ENCODE measurements around the gene PHF21A.
"Not testable (repeated sequence)": the region's sequence is repeated elsewhere in the genome, so short reads cannot be mapped to it uniquely, and the experiment has no call there.

PHF21A gene

DNA sequence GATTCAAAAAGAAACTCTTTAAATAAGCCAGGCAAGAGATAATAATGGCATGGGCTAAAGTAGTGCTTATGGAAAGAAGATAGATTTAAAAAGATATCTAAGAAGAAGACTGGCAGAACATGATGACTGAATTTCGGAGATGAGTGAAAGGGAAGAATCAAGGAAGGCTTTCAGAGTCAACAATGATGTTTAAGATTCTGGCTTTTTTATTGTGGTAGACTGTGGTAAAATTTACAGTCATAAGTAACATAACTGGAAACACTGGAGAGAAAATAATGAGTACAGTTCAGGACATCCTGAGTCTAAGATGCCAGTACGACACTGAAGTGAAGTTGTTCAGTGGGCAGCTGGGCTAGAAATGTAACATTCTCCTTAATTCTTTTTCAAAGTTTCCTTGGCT is 85.2 kb downstream of the PHF21A start:
- no peak for DNase-seq (ENCODE audit: low read depth, low spot score)

DNA sequence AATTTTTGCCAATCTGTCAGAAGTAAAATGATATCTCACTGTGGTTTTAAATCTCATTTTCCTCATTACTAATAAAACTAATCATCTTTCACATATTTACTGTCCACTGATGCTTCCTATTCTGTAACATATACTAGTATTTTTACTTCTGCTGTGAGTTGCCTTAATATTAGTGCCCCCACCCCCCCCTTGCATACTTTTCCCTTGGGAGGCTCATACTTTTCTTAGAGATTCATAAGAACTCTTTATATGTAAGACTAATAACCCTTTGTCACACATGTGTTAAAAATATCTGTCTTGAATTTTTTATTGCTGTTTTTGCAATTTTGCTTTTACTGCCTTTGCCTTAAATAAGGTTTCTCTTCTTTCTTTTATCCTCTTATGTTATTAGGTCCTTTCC is 87.2 kb downstream of the PHF21A start:
- DNase-seq (ENCODE audit: low read depth, low spot score): no peak

DNA sequence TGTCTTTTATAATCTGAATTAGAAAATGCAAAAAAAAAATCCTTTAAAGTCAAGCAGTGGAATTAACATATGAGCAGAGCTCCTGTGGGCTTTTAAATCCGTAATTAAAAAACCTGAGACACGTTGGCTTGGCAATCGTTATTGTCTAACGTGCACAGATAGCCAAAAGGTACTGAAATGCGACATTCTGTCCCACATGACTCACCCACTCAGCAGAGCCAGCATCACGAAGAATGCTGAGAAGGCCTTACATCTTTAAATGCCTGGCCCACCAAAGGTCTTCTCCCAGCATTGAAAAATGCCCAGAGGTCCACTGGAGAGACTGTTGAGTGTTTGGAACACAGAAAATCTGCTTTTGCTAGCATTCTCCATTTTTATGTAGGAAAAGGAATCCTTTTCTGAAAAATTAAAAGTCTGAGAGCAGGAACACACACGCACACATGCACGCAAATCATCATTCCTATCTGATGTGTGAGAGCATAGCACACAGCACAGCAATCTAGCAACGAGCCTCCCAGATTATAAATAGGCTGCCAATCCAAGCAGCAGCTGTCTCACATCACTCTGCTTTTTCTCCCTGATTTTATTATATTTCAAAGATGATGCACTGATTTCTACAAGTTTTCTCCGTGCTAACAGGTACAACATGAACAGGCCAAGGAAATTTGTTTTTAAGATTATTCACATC is 94.5 kb downstream of the PHF21A start:
- peak; percentile 82 for DNase-seq (ENCODE audit: low read depth, low spot score)

DNA sequence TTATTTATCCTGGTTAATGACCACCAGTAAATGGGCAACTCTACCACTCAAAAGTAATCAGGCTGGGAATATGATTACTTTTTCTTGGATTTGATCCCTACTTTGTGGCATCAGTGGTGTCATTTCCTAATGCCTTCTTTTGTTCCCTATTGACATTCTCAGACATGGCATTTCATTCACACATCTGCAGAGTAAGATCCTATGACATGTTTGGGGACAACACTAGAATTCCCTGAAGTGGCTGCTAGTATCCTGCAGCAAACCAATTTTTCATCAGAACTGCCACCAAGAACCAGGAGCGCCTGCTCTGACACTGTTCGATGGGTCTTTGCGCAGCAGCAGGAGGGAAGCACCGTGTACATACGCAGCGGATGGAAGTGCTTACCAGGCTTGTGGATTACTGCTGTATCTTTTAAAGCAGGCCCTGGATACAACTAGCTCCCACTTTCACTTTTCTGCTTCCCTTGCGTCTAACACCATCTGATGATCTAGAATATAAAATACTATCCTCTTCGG is 101.1 kb downstream of the PHF21A start:
- DNase-seq (ENCODE audit: low read depth, low spot score): no peak

DNA sequence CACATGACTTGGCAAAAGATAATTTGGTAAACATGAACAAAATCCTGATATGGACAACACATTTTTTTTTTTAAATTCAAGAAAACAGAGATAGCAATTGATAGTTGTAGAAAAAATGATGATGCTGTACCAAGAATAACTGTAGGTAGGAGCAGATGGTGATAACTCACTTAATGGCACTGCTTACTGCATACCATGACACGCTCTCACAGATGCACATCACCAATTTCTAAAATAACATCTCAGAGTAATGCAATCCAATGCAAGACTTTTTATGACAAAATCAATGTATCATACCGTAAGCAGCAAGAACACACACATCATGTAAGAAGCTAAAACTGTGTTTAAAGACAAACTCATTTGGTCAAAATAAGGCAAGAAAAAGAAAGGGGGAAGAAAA is 102.6 kb downstream of the PHF21A start:
- no peak for DNase-seq (ENCODE audit: low read depth, low spot score)

DNA sequence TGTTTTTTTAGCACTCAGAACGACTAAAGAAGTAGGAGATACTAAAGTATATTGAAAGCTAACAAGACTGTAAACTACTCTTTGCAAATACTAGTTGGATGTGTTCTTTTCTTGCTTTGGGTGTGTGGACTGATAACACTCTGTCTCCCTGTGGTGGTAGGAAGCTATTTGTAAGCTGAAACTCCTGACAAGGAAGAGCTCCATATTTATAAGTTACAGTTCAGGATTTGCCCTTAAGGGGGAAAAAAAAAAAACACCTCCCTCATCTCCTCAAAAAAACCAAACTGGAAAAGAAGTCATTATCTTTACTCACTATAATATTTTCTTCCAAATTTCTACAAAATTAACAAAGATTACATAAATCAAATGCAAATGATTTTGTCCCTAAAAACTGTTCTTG is 103.9 kb downstream of the PHF21A start:
- DNase-seq (ENCODE audit: low read depth, low spot score): no peak

DNA sequence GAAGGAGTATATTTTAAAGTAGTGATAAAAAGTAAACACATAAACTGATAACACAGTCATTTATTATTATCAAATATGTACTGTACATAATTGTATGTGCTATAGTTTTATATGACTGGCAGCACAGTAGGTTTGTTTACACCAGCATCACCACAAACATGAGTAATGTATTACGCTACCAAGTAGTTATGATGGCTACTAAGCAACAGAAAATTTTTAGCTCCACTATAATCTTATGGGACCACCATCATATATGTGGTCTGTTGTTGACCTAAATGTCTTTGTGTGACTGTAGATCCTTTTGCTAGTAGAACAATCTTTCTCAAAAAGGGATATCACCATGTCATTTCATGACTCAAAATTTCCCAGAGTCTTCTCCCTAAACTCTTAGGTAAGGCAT is 105.3 kb downstream of the PHF21A start:
- no peak for DNase-seq (ENCODE audit: low read depth, low spot score)

DNA sequence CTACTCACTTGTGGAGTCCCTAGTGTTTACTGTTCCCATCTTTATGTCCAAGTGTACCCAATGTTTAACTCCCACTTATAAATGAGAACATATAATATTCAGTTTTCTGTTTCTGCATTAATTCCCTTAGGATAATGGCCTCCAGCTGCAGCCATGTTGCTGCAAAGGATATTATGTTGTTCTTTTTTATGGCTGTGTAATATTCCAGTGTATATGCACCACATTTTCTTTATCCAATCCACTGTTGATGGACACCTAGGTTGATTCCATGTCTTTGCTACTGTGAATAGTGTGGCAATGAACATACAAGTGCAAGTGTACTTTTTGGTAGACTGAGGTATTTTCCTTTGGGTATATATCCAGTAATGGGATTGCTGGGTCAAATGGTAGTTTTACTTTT is 107.1 kb downstream of the PHF21A start:
- not testable (repeated sequence) for DNase-seq (ENCODE audit: low read depth, low spot score)

DNA sequence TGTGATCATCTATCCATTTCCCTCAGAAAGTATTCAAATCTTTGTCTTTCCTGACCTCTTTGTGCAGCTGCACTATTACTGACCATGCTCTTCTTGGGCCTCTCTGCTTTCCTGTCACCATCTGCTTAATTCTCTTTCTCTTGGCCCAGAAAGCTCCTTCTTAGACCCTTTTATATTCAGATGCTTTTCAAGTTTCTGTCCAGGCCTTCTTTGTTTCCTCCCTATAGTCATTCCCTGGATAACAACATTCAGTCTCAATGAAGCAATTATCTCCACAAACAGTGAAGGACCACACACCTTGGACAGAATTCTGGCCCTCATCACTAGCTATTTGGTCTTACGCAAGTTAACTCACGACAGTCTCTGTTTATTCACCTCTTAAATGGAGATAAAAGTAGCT is 109.1 kb downstream of the PHF21A start:
- DNase-seq (ENCODE audit: low read depth, low spot score): no peak

DNA sequence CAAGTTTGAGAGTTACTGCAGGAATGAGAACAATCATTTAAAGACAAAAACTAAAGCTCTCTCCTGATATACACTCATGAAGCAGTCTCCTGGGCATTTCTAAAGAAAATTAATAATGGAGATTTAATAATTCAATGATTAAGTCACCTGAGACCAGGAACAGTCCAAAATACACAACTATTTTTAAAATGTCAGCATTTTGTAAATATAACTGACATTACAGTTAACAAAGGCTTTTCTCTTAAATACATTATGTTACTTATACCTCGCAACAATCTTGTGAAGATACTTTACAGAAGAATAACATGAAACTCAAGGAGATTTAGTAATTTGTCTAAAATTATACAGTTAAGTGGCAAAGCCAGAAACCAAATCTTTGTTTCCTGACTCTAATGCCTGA is 111.2 kb downstream of the PHF21A start:
- no peak for DNase-seq (ENCODE audit: low read depth, low spot score)

DNA sequence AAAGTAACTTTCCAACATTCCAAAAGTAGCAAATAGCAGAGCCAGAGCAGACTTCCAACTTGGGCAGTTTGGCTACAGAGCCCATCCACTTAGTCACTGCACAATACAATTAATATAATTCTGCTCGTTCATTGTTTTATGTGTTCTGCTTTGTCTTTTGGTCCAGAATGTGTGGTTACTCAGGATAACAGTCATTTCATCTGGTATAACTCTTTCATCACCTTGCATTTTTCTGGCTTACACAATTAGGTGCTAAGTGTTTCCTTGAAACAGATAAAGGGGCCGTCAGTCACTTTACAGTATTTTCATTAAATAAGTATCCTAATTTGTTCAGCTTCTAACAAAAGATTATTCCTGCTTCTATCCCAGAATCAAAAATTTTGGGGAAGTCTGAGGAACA is 111.6 kb downstream of the PHF21A start:
- DNase-seq (ENCODE audit: low read depth, low spot score): no peak

DNA sequence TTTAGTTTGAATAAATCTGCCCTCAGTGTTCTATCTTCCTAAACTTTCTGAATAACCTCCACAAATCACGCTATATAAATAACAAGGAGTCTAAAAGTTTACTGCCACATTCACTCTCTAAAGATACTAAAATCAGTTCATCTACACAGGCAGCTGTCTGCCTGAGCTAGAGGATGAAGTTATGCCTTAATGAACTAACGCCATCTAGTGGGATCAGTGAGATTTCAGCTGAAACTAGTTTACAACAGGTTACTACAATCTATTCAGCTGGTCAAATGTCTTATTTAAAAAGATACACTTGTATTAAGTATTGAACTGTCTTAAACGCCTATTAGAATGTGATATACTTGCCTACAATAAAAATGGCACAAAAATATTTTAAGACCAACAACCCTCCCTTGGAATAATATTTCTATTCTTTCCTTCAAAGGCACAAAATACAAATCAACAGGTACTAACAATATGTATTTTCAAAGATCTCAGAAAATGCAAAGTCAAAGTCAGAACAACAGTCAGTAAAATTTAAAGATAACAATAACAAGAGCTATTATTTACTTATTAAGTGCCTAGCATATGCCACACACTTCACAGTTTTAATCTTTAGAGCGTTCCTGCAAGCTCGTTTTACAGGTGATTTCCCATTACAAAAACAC is 114.7 kb downstream of the PHF21A start:
- peak; percentile 84 for DNase-seq (ENCODE audit: low read depth, low spot score)

DNA sequence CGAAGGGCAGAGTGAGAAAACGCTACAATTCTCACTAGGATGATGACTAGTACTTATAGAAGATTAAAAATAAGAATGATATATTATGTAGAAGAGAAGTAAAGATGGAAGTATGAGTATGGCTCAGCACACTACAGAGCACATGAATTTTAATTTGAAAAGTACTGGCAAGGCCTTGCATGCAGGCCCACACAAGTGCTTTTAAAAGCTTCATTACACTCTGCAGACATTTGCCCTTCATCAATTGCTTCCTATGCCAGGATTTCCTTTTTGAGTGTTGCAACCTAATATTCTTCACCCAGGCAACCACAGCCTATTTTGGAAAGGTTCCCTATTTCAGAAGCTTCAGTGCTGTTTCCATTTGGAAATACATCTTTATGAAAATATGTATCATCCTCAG is 117.7 kb downstream of the PHF21A start:
- no peak for DNase-seq (ENCODE audit: low read depth, low spot score)

DNA sequence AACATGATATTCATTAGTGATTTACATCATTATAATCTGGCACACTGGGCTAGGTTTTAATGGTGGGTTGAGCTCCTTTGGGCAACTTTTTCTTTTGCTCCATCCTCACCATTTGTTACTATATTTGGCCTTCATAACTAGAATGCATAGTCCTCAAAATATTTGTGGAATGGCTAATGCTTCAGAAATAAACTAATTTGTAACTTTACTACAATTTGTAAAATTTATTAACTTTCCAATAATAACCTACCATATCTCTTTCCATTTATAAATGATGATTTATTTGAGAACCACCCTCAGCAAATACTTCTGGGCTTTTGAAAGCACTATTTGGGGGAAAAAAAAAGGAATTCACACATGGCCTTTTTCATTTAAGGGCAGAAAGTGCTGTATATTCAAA is 119.1 kb downstream of the PHF21A start:
- no peak for DNase-seq (ENCODE audit: low read depth, low spot score)

DNA sequence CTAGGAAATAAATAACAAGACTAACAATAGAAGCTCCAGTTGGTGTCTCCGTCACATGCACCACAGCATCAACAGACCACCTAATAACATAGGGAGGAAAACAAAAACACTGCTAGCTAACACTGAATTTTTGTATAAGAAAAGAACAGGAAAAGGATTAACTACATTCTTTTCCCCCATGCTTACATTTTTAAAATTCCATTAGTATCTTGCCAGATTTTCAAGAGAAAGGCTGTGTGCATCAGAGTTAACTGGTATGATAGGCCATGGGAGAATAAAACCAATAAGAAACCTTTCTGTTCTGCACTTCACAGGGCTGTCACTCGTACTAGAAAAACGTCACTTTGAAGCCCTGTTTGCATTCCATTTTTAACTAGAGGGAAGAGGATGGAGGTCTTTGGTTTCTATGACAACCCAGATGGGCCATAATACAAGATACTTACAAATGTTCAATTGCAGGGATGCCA is 119.8 kb downstream of the PHF21A start:
- peak; percentile 83 for DNase-seq (ENCODE audit: low read depth, low spot score)

DNA sequence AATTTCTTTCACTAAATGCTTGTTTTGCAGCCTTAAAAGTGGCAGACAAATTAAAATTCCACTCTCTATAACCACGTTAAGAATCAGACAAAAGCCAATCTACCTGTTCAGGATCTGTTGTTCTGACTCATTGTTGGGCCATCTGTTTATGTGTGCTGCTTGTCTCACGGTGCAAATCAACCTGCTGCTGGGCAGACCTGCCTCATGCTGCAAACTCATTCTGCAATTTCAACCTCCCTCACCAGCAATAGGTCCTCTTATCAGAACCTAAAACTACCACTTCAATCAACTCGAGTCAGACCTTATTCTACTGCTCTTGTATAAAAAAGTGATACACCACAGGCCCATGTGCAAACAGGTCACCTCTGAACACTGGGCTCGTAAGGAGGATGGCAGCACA is 123.7 kb downstream of the PHF21A start:
- no peak for DNase-seq (ENCODE audit: low read depth, low spot score)

DNA sequence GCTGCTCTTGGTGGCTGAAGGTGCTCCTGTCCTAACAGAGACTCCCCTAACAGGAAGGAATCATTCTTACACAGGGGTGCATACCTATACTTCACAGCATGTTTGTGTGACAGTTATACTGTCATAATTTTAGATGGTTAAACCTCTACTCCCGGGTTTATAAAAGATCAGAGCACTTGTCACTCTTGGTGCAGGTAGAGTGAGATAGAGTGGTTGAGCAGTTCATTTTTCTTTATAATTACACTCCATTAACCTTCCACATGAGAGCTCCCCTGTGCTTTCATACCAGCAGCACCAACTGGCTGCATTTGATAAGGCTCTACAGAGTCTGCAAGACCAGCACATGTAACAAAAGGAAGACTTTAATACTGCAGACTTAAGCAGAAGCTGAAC is 125.9 kb downstream of the PHF21A start:
- no peak for DNase-seq (ENCODE audit: low read depth, low spot score)

DNA sequence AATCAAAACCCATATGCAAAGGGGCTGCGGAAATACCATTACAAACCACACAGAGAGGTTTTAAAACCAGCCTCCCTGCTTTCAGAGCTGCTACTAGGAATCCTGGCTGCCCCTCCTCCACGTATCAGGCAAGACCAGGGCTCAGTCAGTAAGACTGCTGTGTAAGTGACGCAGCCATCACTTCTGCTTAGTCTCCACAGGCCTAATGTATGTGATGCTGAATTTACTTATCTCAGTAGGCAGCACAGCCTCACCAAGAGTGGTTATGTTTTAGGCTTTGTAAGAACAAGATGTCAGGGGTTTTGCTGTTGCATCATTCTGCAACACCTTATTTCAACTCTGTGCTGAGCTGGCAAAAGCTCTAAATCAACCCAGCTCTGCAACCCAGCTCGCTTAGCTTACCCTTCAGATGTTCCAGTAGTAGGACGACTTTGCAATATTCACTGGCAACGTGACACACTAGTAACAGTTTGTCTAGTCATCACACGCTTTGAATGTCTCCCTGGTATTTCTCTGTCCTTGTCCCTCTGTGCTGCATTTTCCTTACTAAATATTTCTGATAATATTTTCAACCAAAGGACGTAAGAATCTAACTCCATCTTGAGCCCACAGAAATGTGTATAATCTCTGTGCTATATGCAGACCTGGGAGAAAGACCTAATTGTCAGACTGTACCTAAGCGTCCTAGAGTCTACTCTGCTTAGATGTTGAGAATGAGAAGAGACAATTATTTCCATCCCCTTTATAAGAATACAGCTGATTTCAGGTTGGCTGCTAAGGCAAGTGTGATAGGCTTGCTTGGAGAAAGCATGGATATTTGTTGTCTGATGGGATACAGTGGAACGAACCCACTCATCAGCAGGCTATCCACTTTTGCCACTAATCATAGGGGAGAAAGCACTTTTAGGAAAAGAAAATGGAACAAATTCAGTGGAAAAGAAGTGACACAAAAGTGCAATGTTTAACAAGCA is 126.6 kb downstream of the PHF21A start:
- peak; percentile 69 for DNase-seq (ENCODE audit: low read depth, low spot score)

DNA sequence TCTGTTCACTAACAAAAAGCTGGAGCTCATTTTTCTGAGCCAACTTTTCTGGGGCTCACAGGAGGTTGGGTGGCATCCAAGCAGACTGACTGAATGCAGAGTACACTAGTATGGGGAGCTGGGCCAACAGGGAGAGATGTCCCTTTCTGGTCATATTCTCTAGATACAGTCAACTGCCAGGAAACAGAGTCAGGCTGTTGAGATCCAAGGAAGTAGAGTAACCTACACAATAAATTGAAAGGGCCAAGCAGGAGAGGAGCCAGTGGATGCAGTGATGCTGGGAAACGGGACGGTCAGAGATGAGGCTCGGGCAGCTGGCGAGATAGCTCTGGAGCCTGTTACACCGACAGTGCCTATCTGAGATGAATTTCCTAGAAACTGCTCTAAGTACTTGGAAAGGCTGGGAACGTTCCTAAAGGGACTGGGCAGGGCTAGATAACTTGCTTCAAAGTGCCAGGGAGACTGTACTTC is 127.7 kb downstream of the PHF21A start:
- DNase-seq (ENCODE audit: low read depth, low spot score): peak; percentile 76

DNA sequence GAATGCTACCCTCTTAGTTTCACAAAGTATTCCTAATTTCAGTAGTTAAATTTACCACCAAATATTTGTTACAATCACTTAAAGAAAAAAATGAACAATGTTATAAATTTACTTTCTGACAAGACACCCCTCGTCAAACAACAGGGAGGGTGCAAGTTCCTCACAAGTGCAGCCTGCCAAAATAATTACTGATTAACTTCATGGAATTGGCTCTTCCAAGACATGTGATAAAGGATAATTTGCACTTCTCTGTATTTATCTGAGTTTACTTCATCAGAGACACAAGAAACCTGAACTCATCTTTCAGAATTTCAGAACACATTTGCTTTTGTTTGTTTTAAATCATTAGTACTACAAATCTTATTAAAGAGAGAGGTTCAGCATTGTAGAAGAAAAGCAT is 132.3 kb downstream of the PHF21A start:
- no peak for DNase-seq (ENCODE audit: low read depth, low spot score)

DNA sequence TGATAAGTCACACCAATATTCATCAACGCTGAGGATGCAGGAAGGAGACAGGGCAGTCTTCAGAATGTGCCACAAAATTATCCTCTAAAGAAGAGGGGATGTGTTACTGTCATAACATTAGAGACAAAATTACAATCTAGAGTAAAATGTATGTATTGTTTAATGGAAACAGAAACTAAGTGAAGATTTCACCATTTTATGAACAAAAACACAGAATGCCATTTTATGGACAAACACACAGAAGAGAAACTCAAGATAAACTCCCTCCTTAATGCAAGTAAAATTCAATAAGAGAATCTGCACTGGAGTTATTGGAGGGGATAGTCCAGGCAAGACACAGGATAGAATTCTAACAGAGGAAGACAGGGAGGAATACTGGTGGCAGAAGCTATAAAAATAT is 136.0 kb downstream of the PHF21A start:
- no peak for DNase-seq (ENCODE audit: low read depth, low spot score)

DNA sequence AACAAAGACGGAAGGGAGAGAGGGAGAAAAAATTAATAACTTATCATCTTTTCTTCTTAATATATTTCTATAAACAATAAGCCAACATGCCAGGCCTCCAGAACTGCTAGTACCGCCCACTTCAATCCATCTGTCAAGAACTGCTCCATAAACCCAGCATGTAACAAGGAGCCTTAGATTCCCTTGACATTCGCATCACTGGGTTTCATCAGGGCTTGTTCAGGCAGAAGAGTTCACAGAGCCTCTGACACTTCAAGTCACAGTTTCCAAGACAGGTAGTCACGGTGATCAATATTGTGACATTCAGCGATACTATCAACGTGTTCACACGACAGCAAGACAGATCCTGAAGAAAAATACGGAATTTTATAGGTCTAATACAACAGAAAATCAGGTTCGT is 137.1 kb downstream of the PHF21A start:
- no peak for DNase-seq (ENCODE audit: low read depth, low spot score)
